ENCODE measurements around the gene PCOLCE2. TPM values are rescaled to one million over a fixed set of nuclear protein-coding genes. Genes with fewer than 3 reads are reported as not detected.

PCOLCE2 gene
- total and polyA plus RNA-seq, 2 donors (not counting 1 experiment from before 2014, with no cell fraction given), result 4.8 to 26.3 TPM

GRCh38 chr3:142794508-142794907 lies 94.4 kb downstream of the PCOLCE2 start:
- TF ChIP-seq EZH2 (IDR thresholded peaks at IDR 0.05; ENCODE audit: low read length, missing control alignments), result no peak
- TF ChIP-seq, protein P1, sequence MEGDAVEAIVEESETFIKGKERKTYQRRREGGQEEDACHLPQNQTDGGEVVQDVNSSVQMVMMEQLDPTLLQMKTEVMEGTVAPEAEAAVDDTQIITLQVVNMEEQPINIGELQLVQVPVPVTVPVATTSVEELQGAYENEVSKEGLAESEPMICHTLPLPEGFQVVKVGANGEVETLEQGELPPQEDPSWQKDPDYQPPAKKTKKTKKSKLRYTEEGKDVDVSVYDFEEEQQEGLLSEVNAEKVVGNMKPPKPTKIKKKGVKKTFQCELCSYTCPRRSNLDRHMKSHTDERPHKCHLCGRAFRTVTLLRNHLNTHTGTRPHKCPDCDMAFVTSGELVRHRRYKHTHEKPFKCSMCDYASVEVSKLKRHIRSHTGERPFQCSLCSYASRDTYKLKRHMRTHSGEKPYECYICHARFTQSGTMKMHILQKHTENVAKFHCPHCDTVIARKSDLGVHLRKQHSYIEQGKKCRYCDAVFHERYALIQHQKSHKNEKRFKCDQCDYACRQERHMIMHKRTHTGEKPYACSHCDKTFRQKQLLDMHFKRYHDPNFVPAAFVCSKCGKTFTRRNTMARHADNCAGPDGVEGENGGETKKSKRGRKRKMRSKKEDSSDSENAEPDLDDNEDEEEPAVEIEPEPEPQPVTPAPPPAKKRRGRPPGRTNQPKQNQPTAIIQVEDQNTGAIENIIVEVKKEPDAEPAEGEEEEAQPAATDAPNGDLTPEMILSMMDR (conservative IDR thresholded peaks at IDR 0.05 in 1 of 2, IDR thresholded peaks at IDR 0.05 in 1 of 2; ENCODE audit: low read depth in 1 of 2, low read length in 2 of 2), result no peak
- no peak overlapping the region for H2AFZ ChIP-seq (ENCODE audit: low read length)
- no peak overlapping the region for H3K4me2 ChIP-seq (ENCODE audit: extremely low read depth, insufficient read depth, low read length)
- H3K79me2 ChIP-seq (ENCODE audit: control insufficient read depth, insufficient read depth, low read length), result no peaks in the 10 kb centered on the region
- no peak overlapping the region for H3K9ac ChIP-seq (ENCODE audit: insufficient read depth, low read length)
- no peak for DNase-seq (ENCODE audit: low read depth in 2 of 2)
- H3K4me3 ChIP-seq (replicated peaks in 1 of 4; ENCODE audit: control extremely low read depth in 1 of 4, insufficient read depth in 1 of 4, low read depth in 3 of 4, low read length in 4 of 4), result no peak overlapping the region
- H3K27me3 ChIP-seq (ENCODE audit: control insufficient read depth, insufficient read depth, low read length), result no peaks in the 10 kb centered on the region
- no peaks in the 10 kb centered on the region for H3K4me1 ChIP-seq (ENCODE audit: control insufficient read depth, extremely low read depth, insufficient read depth, low read length)
- no peak overlapping the region for H3K27ac ChIP-seq (ENCODE audit: insufficient read depth, low read length)
- H3K9me3 ChIP-seq (ENCODE audit: control insufficient read depth, insufficient read depth, low read depth, low read length), result no peaks in the 10 kb centered on the region
- H4K20me1 ChIP-seq (ENCODE audit: control insufficient read depth, extremely low read depth, insufficient read depth, low read length), result no peaks in the 10 kb centered on the region
- H3K36me3 ChIP-seq (ENCODE audit: control insufficient read depth, insufficient read depth, low read length), result no peaks in the 10 kb centered on the region

DNA sequence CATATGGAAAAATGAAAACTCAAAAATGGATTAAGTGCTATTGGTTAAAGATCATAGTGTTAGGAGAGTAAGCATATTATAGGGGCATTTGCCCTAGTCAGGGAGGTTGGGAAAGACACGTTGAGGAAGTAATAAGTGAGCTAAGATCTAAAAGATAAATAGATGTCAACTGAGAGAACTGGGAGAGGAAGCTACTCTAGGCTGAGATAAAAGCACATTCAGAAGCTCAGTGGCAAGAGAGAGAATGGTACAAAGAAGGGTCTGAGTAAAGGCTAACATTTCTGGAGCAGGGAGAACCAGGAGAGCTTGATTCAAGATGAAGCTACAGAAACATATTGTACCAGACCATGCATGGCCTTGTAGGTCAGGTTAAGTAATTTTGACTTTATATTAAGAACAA lies 101.2 kb downstream of the PCOLCE2 start:
- Histone ChIP-seq H3K36me3 (ENCODE audit: control insufficient read depth, insufficient read depth, low read length) (no peaks in the 10 kb centered on the region), H2AFZ (ENCODE audit: low read length) (no peak overlapping the region), H3K27me3 (ENCODE audit: control insufficient read depth, insufficient read depth, low read length) (no peaks in the 10 kb centered on the region), H3K27ac (ENCODE audit: insufficient read depth, low read length) (no peak overlapping the region), H3K9me3 (ENCODE audit: control insufficient read depth, insufficient read depth, low read depth, low read length) (no peaks in the 10 kb centered on the region), H3K4me2 (ENCODE audit: extremely low read depth, insufficient read depth, low read length) (no peak overlapping the region), H3K4me1 (ENCODE audit: control insufficient read depth, extremely low read depth, insufficient read depth, low read length) (no peaks in the 10 kb centered on the region), H3K79me2 (ENCODE audit: control insufficient read depth, insufficient read depth, low read length) (no peaks in the 10 kb centered on the region), H3K4me3 (replicated peaks in 1 of 4; ENCODE audit: control extremely low read depth in 1 of 4, insufficient read depth in 1 of 4, low read depth in 3 of 4, low read length in 4 of 4) (no peak overlapping the region), H4K20me1 (ENCODE audit: control insufficient read depth, extremely low read depth, insufficient read depth, low read length) (no peaks in the 10 kb centered on the region), H3K9ac (ENCODE audit: insufficient read depth, low read length) (no peak overlapping the region)
- TF ChIP-seq EZH2 (IDR thresholded peaks at IDR 0.05; ENCODE audit: low read length, missing control alignments), result no peak
- TF ChIP-seq, protein P1 (conservative IDR thresholded peaks at IDR 0.05 in 1 of 2, IDR thresholded peaks at IDR 0.05 in 1 of 2; ENCODE audit: low read depth in 1 of 2, low read length in 2 of 2), result no peak
- DNase-seq (ENCODE audit: low read depth in 2 of 2), result no peak

GRCh38 chr3:142785996-142786395 lies 102.9 kb downstream of the PCOLCE2 start:
- H3K36me3 ChIP-seq (ENCODE audit: control insufficient read depth, insufficient read depth, low read length), result no peaks in the 10 kb centered on the region
- TF ChIP-seq EZH2 (IDR thresholded peaks at IDR 0.05; ENCODE audit: low read length, missing control alignments), result no peak
- TF ChIP-seq, protein P1 (conservative IDR thresholded peaks at IDR 0.05 in 1 of 2, IDR thresholded peaks at IDR 0.05 in 1 of 2; ENCODE audit: low read depth in 1 of 2, low read length in 2 of 2), result no peak
- H3K79me2 ChIP-seq (ENCODE audit: control insufficient read depth, insufficient read depth, low read length), result no peaks in the 10 kb centered on the region
- H3K4me1 ChIP-seq (ENCODE audit: control insufficient read depth, extremely low read depth, insufficient read depth, low read length), result no peaks in the 10 kb centered on the region
- H3K27ac ChIP-seq (ENCODE audit: insufficient read depth, low read length), result no peak overlapping the region
- no peak for DNase-seq (ENCODE audit: low read depth in 2 of 2)
- H3K4me2 ChIP-seq (ENCODE audit: extremely low read depth, insufficient read depth, low read length), result no peak overlapping the region
- no peaks in the 10 kb centered on the region for H3K27me3 ChIP-seq (ENCODE audit: control insufficient read depth, insufficient read depth, low read length)
- no peaks in the 10 kb centered on the region for H3K9me3 ChIP-seq (ENCODE audit: control insufficient read depth, insufficient read depth, low read depth, low read length)
- no peak overlapping the region for H3K9ac ChIP-seq (ENCODE audit: insufficient read depth, low read length)
- H4K20me1 ChIP-seq (ENCODE audit: control insufficient read depth, extremely low read depth, insufficient read depth, low read length), result no peaks in the 10 kb centered on the region
- no peak overlapping the region for H2AFZ ChIP-seq (ENCODE audit: low read length)
- no peak overlapping the region for H3K4me3 ChIP-seq (replicated peaks in 1 of 4; ENCODE audit: control extremely low read depth in 1 of 4, insufficient read depth in 1 of 4, low read depth in 3 of 4, low read length in 4 of 4)
